GM19467 (cell line): ENCODE measurements around the gene COG3.

Experiments used
- ATAC-seq: cut with Tn5 transposase; IDR thresholded peaks from one replicate; pipeline ENCODE4 v1.9.1; 2021; ENCODE audit warnings: mild to moderate bottlenecking, moderate library complexity; ENCODE audit not compliant: unreplicated experiment

Gene COG3

GRCh38 chr13:45447050-45447661, 17.6 kb upstream of the COG3 start:
- ATAC-seq: no peak

DNA sequence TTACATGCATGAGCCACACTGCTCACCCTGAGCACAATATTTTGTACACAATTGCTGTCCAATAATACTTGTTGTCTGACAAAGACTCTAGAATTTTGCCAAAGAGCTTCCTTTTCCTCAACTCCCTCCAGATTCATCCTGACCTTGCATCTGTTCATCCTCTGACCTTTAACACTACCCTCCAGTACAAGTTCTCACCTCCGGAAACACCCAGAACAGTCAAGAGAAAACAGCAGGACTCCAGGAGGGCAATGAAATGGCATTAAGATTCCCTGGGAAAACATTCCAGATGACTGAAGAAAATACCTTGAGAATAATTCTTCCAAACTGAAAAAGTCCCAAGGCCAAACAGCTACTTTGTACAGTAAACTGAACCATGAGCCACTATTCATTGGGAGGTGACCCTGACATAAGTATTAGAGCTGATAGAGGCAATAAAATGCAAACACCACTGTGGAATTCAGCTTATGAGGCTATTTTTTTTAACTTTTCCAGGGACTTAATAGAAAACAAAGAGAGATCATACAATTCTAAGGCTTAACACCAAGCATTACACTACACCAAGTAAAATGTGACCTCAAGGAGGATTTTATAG, 15.7 kb upstream of the COG3 start:
- no peak for ATAC-seq

DNA sequence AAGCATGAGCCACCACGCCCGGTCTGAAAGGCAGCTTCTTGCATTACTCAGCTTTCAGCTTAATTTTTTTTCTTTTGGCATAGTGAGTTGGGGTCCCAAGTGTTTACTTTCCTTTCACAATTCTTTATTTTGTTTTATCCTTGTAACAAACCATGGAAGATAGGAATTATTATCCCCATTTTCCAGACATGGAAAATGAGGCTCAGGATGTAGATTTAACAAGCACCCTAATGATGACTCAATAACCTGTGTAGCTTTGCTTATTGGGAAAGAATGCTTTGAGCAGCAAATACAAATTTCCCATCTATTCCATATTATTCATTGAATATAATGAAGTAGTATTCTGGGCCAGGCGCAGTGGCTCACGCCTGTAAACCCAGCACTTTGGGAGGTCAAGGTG, 13.5 kb upstream of the COG3 start:
- ATAC-seq: no peak

DNA sequence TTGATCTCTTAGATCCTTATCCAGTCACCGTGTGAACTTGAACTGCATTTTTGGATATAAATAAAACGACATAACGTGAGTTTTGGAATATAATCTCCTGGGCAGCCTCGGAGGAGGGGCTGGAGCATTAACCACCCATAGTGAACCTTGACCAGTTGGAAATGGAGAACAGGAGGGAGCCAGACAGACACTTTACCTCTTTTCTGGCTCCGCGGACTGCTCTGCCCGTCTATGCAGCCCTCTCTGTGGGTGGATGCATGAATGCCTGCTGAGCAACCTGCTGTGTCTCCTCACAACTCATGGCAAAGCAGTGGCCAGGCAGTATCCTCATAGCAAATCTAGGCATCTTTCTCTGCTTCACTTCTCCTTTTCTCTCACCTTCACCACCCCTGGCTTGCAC, 10.5 kb upstream of the COG3 start:
- no peak for ATAC-seq

DNA sequence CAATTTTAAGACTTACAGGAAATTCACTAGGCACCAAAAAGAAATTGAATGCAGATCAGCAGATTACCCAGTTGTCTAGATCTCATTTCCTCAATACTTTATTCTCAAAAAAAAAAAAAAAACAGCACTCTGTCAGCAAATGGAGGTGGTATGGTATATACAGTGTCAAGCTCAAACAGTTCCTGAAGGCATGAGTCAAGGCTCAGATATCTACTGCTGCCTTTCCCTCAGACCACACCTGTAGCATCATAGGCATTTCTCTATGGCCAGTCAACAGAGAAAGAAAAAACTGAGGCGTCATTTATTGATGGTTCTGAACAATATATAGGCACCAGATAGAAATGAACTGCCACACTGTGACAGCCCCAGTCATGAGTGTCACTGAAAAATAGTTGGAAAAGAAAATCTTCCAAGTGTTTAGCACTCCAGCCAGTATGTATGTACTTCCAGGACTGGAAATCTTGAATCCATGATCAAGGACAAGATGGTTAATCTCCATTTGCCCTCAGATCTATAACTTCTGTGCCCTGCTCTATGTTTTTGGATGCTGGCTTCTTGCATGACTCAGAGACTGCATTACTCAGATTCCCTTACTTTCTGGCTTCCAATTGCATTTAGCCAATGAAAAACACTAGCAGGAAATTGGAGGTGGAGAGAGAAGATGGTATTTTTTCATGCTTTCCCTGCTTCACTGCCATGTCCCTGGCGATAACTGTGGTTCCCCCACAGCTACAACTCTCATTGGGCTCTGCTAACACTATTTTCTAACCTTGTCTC, 8.4 kb upstream of the COG3 start:
- ATAC-seq: no peak

GRCh38 chr13:45464141-45464686, 525 bp upstream of the COG3 start:
- ATAC-seq: no peak

- ATAC-seq: no peak
Measured at GRCh38 chr13:45466359-45466758, 1.6 kb downstream of the COG3 start.

DNA sequence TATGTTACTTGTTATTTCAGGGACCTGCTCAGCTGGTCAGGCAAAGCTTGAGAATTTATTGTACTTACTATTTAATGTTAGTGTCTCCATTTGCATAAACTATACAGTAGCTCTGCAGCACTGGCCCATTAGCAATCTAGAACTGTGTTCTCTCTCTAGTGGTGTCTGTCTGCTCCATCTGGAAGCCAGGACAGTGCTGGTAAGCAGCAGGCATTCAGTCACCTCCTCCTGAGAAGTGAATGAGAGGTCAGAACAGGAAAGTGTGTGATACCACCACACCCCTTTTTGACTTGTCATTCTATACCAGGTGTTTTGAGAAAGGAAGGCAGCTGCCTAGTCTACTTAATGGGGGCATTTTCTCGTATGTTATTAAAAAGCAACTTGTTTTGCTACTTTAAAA, 3.9 kb downstream of the COG3 start:
- no peak for ATAC-seq

- no peak for ATAC-seq
Measured at GRCh38 chr13:45472171-45472705, 7.5 kb downstream of the COG3 start.

DNA sequence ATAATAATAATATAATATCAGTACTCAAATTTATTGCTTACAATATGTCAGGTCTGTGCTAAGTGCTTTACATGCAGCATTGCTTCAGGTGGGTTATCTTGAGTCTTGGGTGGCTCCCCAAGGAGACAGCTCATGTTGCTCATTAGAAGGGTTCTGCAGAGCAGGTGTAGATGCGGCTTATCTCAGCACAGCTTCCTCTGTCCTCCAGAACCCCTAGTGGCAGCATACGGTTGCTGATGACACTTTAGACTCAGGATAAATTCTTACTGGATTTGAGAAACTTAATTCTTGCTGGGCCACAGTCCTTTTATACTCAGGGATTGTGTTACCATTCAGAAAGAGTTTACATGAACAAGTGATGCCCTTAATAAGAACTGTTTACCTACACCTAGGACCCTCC, 8.9 kb downstream of the COG3 start:
- ATAC-seq: no peak

GRCh38 chr13:45474584-45475454, 10.1 kb downstream of the COG3 start:
- no peak for ATAC-seq

GRCh38 chr13:45479661-45480060, 14.9 kb downstream of the COG3 start:
- ATAC-seq: no peak

- no peak for ATAC-seq
Measured at GRCh38 chr13:45481688-45482087, 16.9 kb downstream of the COG3 start.

DNA sequence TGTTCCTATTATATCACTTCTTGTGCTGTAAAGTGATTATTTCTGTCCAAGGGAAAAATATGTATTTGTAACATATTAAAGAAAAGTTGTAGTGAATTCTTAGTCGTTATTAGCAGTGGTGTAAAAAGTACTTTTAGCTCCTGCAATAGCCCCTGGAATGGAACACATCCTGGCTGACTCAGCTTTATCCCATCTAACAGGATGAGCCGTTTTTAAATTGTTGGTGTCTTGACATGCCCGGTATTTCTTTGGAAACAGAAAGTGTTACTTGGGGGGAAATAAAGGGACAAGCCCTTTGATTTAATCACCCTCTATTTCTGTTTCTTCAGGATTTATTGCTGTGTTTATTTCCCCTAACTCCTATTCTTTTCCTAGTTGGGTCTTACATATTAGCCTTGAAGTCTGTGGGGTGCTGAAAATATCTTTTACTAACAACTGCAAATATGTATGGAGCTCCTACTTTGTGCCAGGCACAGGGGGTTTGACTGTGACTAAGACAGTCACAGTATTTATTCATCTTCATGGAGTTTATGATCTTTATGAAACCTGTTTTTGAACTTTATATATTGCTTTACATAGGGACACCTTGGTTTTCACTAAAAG, 17.9 kb downstream of the COG3 start:
- ATAC-seq: no peak

GRCh38 chr13:45487604-45488003, 22.9 kb downstream of the COG3 start:
- ATAC-seq: no peak

DNA sequence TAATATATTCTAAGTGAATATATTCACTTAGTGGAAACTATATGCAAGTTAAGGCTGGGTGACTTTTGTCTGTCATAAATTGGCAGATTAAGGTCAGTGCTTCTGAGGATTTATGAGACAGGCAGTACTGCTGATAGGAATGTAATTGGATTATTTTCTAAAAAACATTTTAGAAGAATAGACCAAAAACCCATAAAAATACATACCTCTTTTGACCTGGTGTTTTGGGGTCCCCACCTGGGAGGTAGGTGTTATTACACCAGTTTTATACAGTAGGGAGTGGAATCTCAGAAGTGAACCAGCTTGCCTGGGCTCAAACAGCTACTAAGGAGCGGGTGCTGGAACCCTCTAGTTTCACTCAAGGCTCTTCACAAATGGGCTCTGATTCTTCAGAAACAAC, 25.3 kb downstream of the COG3 start:
- ATAC-seq: no peak

- no peak for ATAC-seq
Measured at GRCh38 chr13:45492538-45492937, 27.8 kb downstream of the COG3 start.

DNA sequence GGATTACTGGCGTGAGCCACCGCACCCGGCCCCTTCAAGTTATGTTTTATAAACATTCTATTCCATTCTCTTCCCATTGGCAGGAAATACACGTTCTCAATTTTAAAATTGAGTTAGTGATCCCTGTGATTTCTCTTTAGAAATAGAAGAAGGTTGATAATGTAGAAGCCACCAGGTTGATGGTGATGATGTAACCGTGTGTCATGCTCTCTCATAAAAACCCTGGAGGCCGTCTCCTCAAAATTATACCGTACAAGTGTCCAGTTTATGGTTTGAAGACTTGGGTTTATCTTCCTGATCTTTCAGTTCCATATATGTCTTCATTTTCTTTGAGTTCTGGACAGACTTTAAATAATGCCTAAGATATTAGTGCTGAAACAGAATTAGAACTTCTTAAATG, 32.2 kb downstream of the COG3 start:
- no peak for ATAC-seq

- ATAC-seq: no peak
Measured at GRCh38 chr13:45500492-45501174, 35.9 kb downstream of the COG3 start.

DNA sequence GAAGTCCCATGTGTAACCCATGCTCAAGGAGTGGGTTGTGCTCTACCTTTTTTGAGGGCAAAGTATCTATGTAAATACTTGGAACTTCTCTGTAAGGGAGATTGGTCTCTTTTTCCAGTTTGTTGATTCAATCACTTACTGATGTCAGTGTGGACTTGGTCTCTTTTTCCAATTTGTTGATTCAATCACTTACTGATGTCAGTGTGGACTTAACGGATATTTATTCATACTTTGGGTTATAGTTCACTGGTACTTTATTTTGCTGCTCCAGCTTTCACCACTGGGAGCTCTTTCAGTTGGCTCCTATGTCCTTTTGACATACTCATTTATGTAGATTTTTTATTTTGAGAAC, 36.4 kb downstream of the COG3 start:
- no peak for ATAC-seq
